Peyer's patch (tissue), 4 donors: Measurements from ENCODE around the gene PTCD2.

ENCODE experiments used
- POLR2A ChIP-seq, 2 donors: fragments of 450-650 bp; IDR thresholded peaks; one replicate each; pipeline ENCODE4 v1.5.1; 2017; ENCODE audit warnings: antibody characterized with exemption in 2 of 2, mild to moderate bottlenecking in 2 of 2, moderate library complexity in 2 of 2
- TF ChIP-seq, protein P1 (sequence below), 6 experiments: fragments of 450-650 bp in 4 of 6; fragments of 200-600 bp in 2 of 6; sonication (generic) in 1 of 6; IDR thresholded peaks; one replicate each; pipeline ENCODE4 v1.5.1; 2017 to 2019; ENCODE audit warnings: antibody characterized with exemption in 6 of 6, mild to moderate bottlenecking in 3 of 6, moderate library complexity in 1 of 6

DNA sequence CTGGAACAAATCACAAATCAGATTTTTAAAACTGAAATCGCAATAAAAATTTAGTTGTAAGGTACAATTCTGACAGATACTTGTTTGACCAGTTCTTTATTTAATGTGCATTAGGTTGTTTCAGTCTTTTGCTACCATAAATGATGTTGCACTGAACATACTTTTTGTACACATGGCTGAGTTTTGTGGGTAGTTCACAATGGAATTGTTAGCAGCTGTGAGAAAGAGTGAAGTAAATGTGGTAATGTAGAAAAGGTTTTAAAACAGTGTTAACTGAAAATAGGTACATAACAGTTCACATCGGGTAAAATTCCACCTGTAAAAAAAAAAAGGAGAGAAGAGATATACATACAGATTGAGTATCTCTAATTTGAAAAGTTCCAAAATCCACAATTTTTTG, 25.7 kb upstream of the PTCD2 start:
- TF ChIP-seq, protein P1, sequence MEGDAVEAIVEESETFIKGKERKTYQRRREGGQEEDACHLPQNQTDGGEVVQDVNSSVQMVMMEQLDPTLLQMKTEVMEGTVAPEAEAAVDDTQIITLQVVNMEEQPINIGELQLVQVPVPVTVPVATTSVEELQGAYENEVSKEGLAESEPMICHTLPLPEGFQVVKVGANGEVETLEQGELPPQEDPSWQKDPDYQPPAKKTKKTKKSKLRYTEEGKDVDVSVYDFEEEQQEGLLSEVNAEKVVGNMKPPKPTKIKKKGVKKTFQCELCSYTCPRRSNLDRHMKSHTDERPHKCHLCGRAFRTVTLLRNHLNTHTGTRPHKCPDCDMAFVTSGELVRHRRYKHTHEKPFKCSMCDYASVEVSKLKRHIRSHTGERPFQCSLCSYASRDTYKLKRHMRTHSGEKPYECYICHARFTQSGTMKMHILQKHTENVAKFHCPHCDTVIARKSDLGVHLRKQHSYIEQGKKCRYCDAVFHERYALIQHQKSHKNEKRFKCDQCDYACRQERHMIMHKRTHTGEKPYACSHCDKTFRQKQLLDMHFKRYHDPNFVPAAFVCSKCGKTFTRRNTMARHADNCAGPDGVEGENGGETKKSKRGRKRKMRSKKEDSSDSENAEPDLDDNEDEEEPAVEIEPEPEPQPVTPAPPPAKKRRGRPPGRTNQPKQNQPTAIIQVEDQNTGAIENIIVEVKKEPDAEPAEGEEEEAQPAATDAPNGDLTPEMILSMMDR (IDR thresholded peaks at IDR 0.05) = no peak
- TF ChIP-seq POLR2A (IDR thresholded peaks at IDR 0.05) = no peak
